HK-2 (cell line): ENCODE results near the gene NXNL1.

Experiments
- DNase-seq: peaks from one replicate; pipeline ENCODE4 v3.0.0-alpha.2; 2018; ENCODE audit not compliant: unreplicated experiment

NXNL1 gene

GRCh38 chr19:17455308-17456123, 5.2 kb downstream of the NXNL1 start:
- no peak for DNase-seq

GRCh38 chr19:17454576-17455071, 6.1 kb downstream of the NXNL1 start:
- no peak for DNase-seq

GRCh38 chr19:17451820-17452219, 8.9 kb downstream of the NXNL1 start:
- DNase-seq: no peak

GRCh38 chr19:17450264-17451075, 10.3 kb downstream of the NXNL1 start:
- peak; percentile 32 for DNase-seq

GRCh38 chr19:17448131-17448967, 12.4 kb downstream of the NXNL1 start, which contains the start of gene TMEM221:
Gene TMEM221, minus strand, starts transcription at chr19:17448668. Its CDS starts 206 bp downstream, at chr19:17448462.
- DNase-seq: peak; percentile 51

GRCh38 chr19:17447704-17448130, 13.0 kb downstream of the NXNL1 start:
- no peak for DNase-seq

- no peak for DNase-seq
These were observed 15.1 kb downstream of the NXNL1 start for GRCh38 chr19:17445526-17446165.

- no peak for DNase-seq
These were observed 19.3 kb downstream of the NXNL1 start for GRCh38 chr19:17441241-17442021.

GRCh38 chr19:17436874-17437267, 23.9 kb downstream of the NXNL1 start:
- no peak for DNase-seq

GRCh38 chr19:17436094-17436873, 24.4 kb downstream of the NXNL1 start:
- no peak for DNase-seq

GRCh38 chr19:17435218-17435617, 25.5 kb downstream of the NXNL1 start:
- no peak for DNase-seq

GRCh38 chr19:17431417-17431816, 29.3 kb downstream of the NXNL1 start:
- DNase-seq: no peak

- no peak for DNase-seq
These were observed 31.0 kb downstream of the NXNL1 start for GRCh38 chr19:17429641-17430113.

GRCh38 chr19:17424743-17425365, 35.9 kb downstream of the NXNL1 start:
- DNase-seq: no peak

- DNase-seq: no peak
These were observed 37.1 kb downstream of the NXNL1 start for GRCh38 chr19:17423429-17424208.

GRCh38 chr19:17421942-17422341, 38.8 kb downstream of the NXNL1 start:
- DNase-seq: no peak

- DNase-seq: peak; percentile 56
These were observed 40.2 kb downstream of the NXNL1 start for GRCh38 chr19:17420475-17420924.
